B cell (primary cell): ENCODE results near the gene EPHB3.

ENCODE experiments used
- EZH2 ChIP-seq: IDR thresholded peaks from 2 replicates; pipeline ENCODE4 v1.6.1; 2012; ENCODE audit warnings: borderline replicate concordance, low read depth, mild to moderate bottlenecking, moderate library complexity, low read length; ENCODE audit not compliant: insufficient read depth, poor library complexity, severe bottlenecking
- TF ChIP-seq, protein P1 (sequence below): fragments of 200-600 bp; IDR thresholded peaks from one replicate; pipeline ENCODE4 v1.8.0; 2022; ENCODE audit warnings: antibody characterized with exemption, mild to moderate bottlenecking

DNA sequence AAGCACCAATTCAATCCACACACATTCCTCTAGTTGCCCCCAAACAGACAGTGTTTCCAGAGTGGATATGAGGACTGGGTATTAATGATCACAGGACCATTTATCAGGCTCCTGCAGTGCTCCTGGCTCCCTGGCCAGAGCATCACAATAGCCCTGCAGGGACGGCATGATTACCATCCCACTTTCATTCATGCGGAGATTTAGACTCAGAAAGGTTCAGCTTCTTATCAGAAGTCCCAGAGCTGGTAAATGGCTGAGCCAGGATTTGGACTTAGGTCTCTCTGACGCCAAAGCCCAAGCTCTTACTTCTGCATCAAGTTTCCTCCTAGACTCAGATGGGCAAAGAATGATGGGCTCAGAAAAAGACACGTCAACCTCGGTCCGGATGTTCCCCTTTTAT, 2.9 kb upstream of the EPHB3 start:
- no peak for TF ChIP-seq EZH2
- TF ChIP-seq, protein P1, sequence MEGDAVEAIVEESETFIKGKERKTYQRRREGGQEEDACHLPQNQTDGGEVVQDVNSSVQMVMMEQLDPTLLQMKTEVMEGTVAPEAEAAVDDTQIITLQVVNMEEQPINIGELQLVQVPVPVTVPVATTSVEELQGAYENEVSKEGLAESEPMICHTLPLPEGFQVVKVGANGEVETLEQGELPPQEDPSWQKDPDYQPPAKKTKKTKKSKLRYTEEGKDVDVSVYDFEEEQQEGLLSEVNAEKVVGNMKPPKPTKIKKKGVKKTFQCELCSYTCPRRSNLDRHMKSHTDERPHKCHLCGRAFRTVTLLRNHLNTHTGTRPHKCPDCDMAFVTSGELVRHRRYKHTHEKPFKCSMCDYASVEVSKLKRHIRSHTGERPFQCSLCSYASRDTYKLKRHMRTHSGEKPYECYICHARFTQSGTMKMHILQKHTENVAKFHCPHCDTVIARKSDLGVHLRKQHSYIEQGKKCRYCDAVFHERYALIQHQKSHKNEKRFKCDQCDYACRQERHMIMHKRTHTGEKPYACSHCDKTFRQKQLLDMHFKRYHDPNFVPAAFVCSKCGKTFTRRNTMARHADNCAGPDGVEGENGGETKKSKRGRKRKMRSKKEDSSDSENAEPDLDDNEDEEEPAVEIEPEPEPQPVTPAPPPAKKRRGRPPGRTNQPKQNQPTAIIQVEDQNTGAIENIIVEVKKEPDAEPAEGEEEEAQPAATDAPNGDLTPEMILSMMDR = no peak
